ENCODE data around the gene POLRMT.

DNA sequence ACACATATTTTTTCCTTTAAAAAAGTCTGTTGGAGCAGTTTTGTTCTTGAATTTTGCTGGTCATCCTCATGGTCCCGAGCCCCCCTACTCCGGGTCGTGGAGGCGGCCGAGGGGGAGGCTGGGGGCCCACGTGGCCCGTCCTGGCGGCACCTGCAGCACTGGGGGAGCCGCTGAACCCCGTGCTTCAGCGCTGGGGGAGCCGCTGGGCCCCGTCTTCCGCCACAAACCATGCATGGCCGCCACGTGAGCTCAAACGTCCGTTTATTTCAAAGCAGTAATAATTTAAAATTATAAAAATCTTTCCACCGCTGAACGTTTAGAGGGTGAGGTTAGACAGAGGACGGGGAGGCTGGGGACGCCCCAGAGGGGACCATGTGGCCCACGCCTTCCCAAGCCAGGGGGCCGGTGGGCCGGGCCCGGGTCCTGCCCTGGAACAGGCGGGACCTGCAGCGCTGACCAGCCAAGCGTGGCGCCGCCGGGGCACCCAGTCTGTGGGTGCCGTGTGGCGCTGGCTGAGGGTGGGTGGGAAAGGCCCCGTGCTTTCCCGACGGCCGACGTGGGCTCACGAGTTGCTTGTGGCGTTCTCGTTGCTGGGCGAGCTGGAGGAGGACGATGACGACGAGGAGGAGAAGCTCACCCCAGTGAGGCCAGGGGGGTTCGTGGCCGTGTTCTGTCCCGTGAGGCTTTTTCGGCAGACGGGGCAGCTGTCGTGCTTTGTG lies 14.4 kb upstream of the POLRMT start:
- TF ChIP-seq CTCF (IDR thresholded peaks at IDR 0.05) (no peak), POLR2A (IDR thresholded peaks at IDR 0.05) (no peak)

All from Peyer's patch (tissue), 4 donors.